H9 (cell line): ENCODE results near the gene S1PR4. TPM values are rescaled to one million over a fixed set of nuclear protein-coding genes. Genes with fewer than 3 reads are reported as not detected.

Source experiments
- DNase-seq: peaks from one replicate; pipeline ENCODE4 v3.0.0-alpha.2; 2017
- H2AFZ ChIP-seq: one replicate; pipeline ENCODE4 v1.6.1; 2013; ENCODE audit warnings: mild to moderate bottlenecking, low read length, control low read depth, moderate library complexity
- H2AK5ac ChIP-seq: 2 replicates; pipeline ENCODE4 v1.6.1; 2013; ENCODE audit warnings: low read length, control low read depth, mixed read lengths; ENCODE audit not compliant: insufficient read length
- H2BK120ac ChIP-seq: one replicate; pipeline ENCODE4 v1.6.1; 2013; ENCODE audit warnings: low read depth, mild to moderate bottlenecking, low read length, control low read depth, inconsistent platforms; ENCODE audit not compliant: poor library complexity, severe bottlenecking
- H2BK12ac ChIP-seq: 2 replicates; pipeline ENCODE4 v1.6.1; 2013; ENCODE audit warnings: low read length, control low read depth, mixed read lengths, low read depth; ENCODE audit not compliant: insufficient read length
- H2BK15ac ChIP-seq: 2 replicates; pipeline ENCODE4 v1.6.1; 2013; ENCODE audit warnings: low read depth, low read length, control low read depth
- H2BK20ac ChIP-seq: one replicate; pipeline ENCODE4 v1.6.1; 2013; ENCODE audit warnings: low read depth, mild to moderate bottlenecking, low read length, control low read depth, inconsistent platforms; ENCODE audit not compliant: poor library complexity, severe bottlenecking
- H2BK5ac ChIP-seq: 2 replicates; pipeline ENCODE4 v1.6.1; 2013; ENCODE audit warnings: low read length, control low read depth, mixed read lengths; ENCODE audit not compliant: insufficient read length
- H3K14ac ChIP-seq: 2 replicates; pipeline ENCODE4 v1.6.1; 2013; ENCODE audit warnings: low read length, control low read depth; ENCODE audit not compliant: insufficient read depth
- H3K18ac ChIP-seq: 2 replicates; pipeline ENCODE4 v1.6.1; 2013; ENCODE audit warnings: low read depth, mild to moderate bottlenecking, mixed read lengths, low read length, control low read depth; ENCODE audit not compliant: insufficient read length
- H3K23ac ChIP-seq: 2 replicates; pipeline ENCODE4 v1.6.1; 2013; ENCODE audit warnings: low read length, control low read depth, mixed read lengths, low read depth; ENCODE audit not compliant: insufficient read length
- H3K23me2 ChIP-seq: 2 replicates; pipeline ENCODE4 v1.6.1; 2013; ENCODE audit warnings: low read depth, mild to moderate bottlenecking, mixed read lengths, low read length, control low read depth; ENCODE audit not compliant: insufficient read length, poor library complexity, severe bottlenecking
- H3K27ac ChIP-seq: 2 replicates; pipeline ENCODE4 v1.5.1; 2013; ENCODE audit warnings: low read length, control low read depth, mixed read lengths, low read depth; ENCODE audit not compliant: insufficient read length
- H3K27me3 ChIP-seq: 2 replicates; pipeline ENCODE4 v1.6.1; 2013; ENCODE audit warnings: low read length, control low read depth, inconsistent platforms; ENCODE audit not compliant: insufficient read depth
- H3K4ac ChIP-seq: 2 replicates; pipeline ENCODE4 v1.6.1; 2013; ENCODE audit warnings: low read depth, mild to moderate bottlenecking, control low read depth, inconsistent platforms, low read length, moderate library complexity
- H3K4me1 ChIP-seq: 2 replicates; pipeline ENCODE4 v1.6.1; 2013; ENCODE audit warnings: low read length, control low read depth, inconsistent platforms; ENCODE audit not compliant: insufficient read depth
- H3K4me2 ChIP-seq: 2 replicates; pipeline ENCODE4 v1.6.1; 2013; ENCODE audit warnings: low read length, control low read depth, mixed read lengths; ENCODE audit not compliant: insufficient read length, insufficient read depth
- H3K56ac ChIP-seq: 2 replicates; pipeline ENCODE4 v1.6.1; 2013; ENCODE audit warnings: low read depth, mild to moderate bottlenecking, mixed read lengths, low read length, control low read depth; ENCODE audit not compliant: insufficient read length
- H3K79me1 ChIP-seq: 2 replicates; pipeline ENCODE4 v1.6.1; 2013; ENCODE audit warnings: low read depth, mild to moderate bottlenecking, moderate library complexity, low read length, control low read depth, inconsistent platforms; ENCODE audit not compliant: insufficient read depth, poor library complexity, severe bottlenecking
- H3K79me2 ChIP-seq: 2 replicates; pipeline ENCODE4 v1.6.1; 2013; ENCODE audit warnings: low read length, control low read depth, inconsistent platforms; ENCODE audit not compliant: insufficient read depth
- H3K9ac ChIP-seq: 2 replicates; pipeline ENCODE4 v1.6.1; 2013; ENCODE audit warnings: low read length, control low read depth, mixed read lengths; ENCODE audit not compliant: insufficient read length; ENCODE audit errors: extremely low read depth
- H3K9me3 ChIP-seq: one replicate; pipeline ENCODE4 v1.6.1; 2013; ENCODE audit warnings: low read depth, low read length, inconsistent platforms; ENCODE audit not compliant: control insufficient read depth
- H3T11ph ChIP-seq: one replicate; pipeline ENCODE4 v1.6.1; 2013; ENCODE audit warnings: mild to moderate bottlenecking, low read length, control low read depth, inconsistent platforms
- H4K20me1 ChIP-seq: one replicate; pipeline ENCODE4 v1.6.1; 2013; ENCODE audit not compliant: control insufficient read depth, insufficient read length, insufficient read depth
- H4K5ac ChIP-seq: 2 replicates; pipeline ENCODE4 v1.6.1; 2013; ENCODE audit warnings: low read depth, mild to moderate bottlenecking, mixed read lengths, low read length, control low read depth; ENCODE audit not compliant: insufficient read length
- H4K8ac ChIP-seq: replicated peaks from 2 replicates; pipeline ENCODE4 v1.6.1; 2013; ENCODE audit warnings: low read length, control low read depth, mixed read lengths, low read depth; ENCODE audit not compliant: insufficient read length
- H4K91ac ChIP-seq: 2 replicates; pipeline ENCODE4 v1.6.1; 2013; ENCODE audit warnings: low read depth, mild to moderate bottlenecking, moderate library complexity, mixed read lengths, low read length, control low read depth; ENCODE audit not compliant: insufficient read length
- H3K27ac Mint-ChIP-seq, 3 experiments: 2 replicates in 2 of 3; 3 replicates in 1 of 3; pipeline ENCODE4 v1.8.0; 2020 to 2021; ENCODE audit warnings: mixed read lengths in 3 of 3, mild to moderate bottlenecking in 1 of 3, moderate library complexity in 1 of 3
- H3K27me3 Mint-ChIP-seq: 2 replicates; pipeline ENCODE4 v1.8.0; 2021; ENCODE audit warnings: low read depth, mild to moderate bottlenecking, moderate library complexity, mixed read lengths
- H3K36me3 Mint-ChIP-seq, 3 experiments: 2 replicates in 2 of 3; 3 replicates in 1 of 3; pipeline ENCODE4 v1.8.0; 2020 to 2021; ENCODE audit warnings: low read depth in 3 of 3, mixed read lengths in 3 of 3; ENCODE audit not compliant: insufficient read depth in 1 of 3
- H3K4me1 Mint-ChIP-seq, 2 experiments: 2 replicates each; pipeline ENCODE4 v1.8.0; 2020; ENCODE audit warnings: mixed read lengths in 2 of 2
- H3K4me3 Mint-ChIP-seq, 2 experiments: 2 replicates in 1 of 2; 3 replicates in 1 of 2; pipeline ENCODE4 v1.8.0; 2020 to 2021; ENCODE audit warnings: mild to moderate bottlenecking in 2 of 2, mixed read lengths in 2 of 2, moderate library complexity in 1 of 2
- H3K9me3 Mint-ChIP-seq, 2 experiments: 2 replicates in 1 of 2; 3 replicates in 1 of 2; pipeline ENCODE4 v1.8.0; 2020; ENCODE audit warnings: mild to moderate bottlenecking in 2 of 2, mixed read lengths in 2 of 2, moderate library complexity in 1 of 2
- WGBS: extraction: QIAGEN DNeasy Blood & Tissue Kit; methylation state at CpG from one replicate; pipeline ENCODE4 v1.1.7; 2013; ENCODE audit warnings: missing lambda C conversion rate, low lambda C conversion rate, mixed read lengths; ENCODE audit not compliant: insufficient read length; ENCODE audit errors: extremely low coverage; 5-methylcytosine and 5-hydroxymethylcytosine counted together
- total RNA-seq: library from RNA; stranded (reverse); gene quantifications from 2 replicates; pipeline ENCODE4 v1.2.1, GENCODE V29; 2021
- TF ChIP-seq, protein P1 (sequence below): fragments of 200-600 bp; sonication (generic); conservative IDR thresholded peaks from 3 replicates; pipeline ENCODE4 v1.8.0; 2021; ENCODE audit warnings: antibody characterized with exemption, mild to moderate bottlenecking

Gene S1PR4
- total RNA-seq, 1 experiment from 2014 or later: not detected

DNA sequence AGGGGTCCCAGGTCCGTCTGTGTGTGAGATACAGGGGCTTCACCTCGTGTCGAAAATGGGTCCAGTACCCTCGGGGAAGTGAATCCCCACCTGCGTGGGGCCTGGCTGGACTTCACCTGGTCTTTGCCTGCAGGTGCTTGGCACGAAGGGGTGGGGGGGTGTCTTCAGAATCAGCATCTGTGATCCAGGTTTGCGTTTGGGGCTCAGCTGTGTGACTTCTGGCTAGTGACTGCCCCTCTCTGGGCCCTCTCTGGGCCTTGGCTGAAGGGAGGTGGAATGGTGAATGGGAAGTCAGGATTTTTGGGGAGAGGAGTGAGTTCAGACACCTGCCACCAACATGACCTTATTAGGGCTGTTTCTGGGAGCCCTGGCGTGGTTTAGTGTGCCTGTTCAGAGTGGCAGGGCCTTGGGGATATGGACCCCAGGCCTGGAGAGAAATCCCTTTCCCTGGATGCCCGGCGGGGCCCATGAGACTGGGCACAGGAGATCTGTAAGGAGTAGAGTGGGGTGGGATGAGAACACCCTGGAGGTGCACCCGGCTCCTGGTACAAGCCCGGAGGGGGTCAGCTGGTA, 48.6 kb downstream of the S1PR4 start:
- Histone ChIP-seq H3K56ac (no peak overlapping the region), H3K27ac (no peak overlapping the region), H3K4me1 (no peaks in the 10 kb centered on the region), H4K5ac (no peak overlapping the region), H4K8ac (no peak overlapping the region), H3K23ac (no peak overlapping the region), H3K79me2 (no peaks in the 10 kb centered on the region), H3K18ac (no peak overlapping the region), H3K79me1 (no peaks in the 10 kb centered on the region), H2AFZ (no peak overlapping the region), H2BK120ac (no peak overlapping the region), H2BK5ac (no peak overlapping the region), H2BK15ac (no peak overlapping the region), H4K91ac (no peak overlapping the region), H3K9me3 (no peaks in the 10 kb centered on the region), H3K27me3 (no peaks in the 10 kb centered on the region), H2BK12ac (no peak overlapping the region), H2AK5ac (no peak overlapping the region), H2BK20ac (no peak overlapping the region), H3K14ac (no peak overlapping the region), H3T11ph (no peak overlapping the region), H3K23me2 (peaks cover 3% of the 10 kb centered on the region), H3K9ac (no peak overlapping the region), H3K4me2 (no peak overlapping the region), H4K20me1 (no peaks in the 10 kb centered on the region), H3K4ac (no peak overlapping the region)
- Mint-ChIP-seq H3K9me3 (no peaks in the 10 kb centered on the region), H3K4me3 (peak overlapping the region in 1 of 2 experiments; percentile 82; a peak in 2 of 5 replicates), H3K27ac (no peak overlapping the region; a peak in 1 of 7 replicates), H3K4me1 (peaks cover 6 to 28% of the 10 kb centered on the region in 2 experiments; a peak in 3 of 4 replicates), H3K36me3 (peaks cover 0 to 3% (median 0%) of the 10 kb centered on the region in 3 experiments; a peak in 4 of 7 replicates), H3K27me3 (peaks cover 24% of the 10 kb centered on the region)
- no CpG with 5 or more reads among the region's 12 CpGs for WGBS
- DNase-seq: no peak
- TF ChIP-seq, protein P1, sequence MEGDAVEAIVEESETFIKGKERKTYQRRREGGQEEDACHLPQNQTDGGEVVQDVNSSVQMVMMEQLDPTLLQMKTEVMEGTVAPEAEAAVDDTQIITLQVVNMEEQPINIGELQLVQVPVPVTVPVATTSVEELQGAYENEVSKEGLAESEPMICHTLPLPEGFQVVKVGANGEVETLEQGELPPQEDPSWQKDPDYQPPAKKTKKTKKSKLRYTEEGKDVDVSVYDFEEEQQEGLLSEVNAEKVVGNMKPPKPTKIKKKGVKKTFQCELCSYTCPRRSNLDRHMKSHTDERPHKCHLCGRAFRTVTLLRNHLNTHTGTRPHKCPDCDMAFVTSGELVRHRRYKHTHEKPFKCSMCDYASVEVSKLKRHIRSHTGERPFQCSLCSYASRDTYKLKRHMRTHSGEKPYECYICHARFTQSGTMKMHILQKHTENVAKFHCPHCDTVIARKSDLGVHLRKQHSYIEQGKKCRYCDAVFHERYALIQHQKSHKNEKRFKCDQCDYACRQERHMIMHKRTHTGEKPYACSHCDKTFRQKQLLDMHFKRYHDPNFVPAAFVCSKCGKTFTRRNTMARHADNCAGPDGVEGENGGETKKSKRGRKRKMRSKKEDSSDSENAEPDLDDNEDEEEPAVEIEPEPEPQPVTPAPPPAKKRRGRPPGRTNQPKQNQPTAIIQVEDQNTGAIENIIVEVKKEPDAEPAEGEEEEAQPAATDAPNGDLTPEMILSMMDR: no peak
